HTR-8/SVneo (cell line): ENCODE measurements around the gene EPB41L4B.
A peak's percentile ranks its signal among the peaks of the same experiment; 100 is the strongest.

Source experiments
- DNase-seq: peaks from one replicate; pipeline ENCODE4 v3.0.0; 2011; ENCODE audit warnings: low spot score, mixed read lengths; ENCODE audit not compliant: insufficient read length
- FAIRE-seq: peaks from 2 replicates; lab custom pipeline; 2011; peaks lifted over from hg19 to GRCh38; lab: Jason Lieb, UNC

The EPB41L4B gene

DNA sequence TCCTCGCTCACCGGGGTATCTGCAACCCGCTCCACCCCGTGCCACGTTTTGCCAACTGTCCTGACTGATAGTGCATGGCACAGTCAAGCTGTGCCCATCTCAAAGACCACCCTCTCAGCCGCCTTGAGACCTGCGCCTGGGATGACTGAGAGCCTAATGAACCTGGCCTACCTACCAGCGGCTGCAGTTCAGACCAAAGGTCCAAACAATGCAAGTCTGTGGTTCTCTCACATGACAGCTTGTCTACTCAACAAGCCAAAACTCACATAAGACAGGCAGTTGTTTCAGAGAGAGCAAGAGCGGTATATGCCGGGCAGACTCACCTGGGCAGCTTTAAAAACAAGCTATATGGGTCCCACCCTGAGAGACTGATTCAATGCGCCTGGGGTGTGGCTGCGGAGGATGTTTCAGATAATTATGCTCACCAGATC, 70.5 kb downstream of the EPB41L4B start:
- DNase-seq, result no peak
- FAIRE-seq, result no peak

- FAIRE-seq (no peak), DNase-seq (no peak)
These were observed 71.2 kb downstream of the EPB41L4B start for GRCh38 chr9:109249615-109250014.

DNA sequence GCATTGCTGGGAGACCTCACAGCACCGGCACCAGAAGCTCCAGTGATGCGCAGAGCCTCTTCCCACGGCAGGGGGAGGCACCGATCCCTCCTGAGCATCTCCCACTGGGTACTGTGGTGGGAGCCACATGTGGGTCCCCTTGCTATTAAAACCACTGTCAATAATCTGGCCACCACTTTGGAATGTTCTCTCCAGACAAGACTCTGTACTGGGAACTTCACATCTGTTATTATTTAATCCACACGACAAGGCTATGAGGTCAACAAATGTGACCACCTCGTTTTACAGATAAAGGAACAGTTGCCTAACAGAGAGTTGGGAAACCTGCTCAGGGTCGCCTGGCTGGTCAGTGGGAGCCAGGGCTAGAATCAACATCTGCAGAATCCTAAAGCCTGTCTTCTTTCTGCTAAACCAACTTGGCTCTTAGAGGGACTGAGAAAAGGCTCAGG, 72.7 kb downstream of the EPB41L4B start:
- no peak for FAIRE-seq
- no peak for DNase-seq

GRCh38 chr9:109247228-109247627, 73.6 kb downstream of the EPB41L4B start:
- no peak for FAIRE-seq
- no peak for DNase-seq

DNA sequence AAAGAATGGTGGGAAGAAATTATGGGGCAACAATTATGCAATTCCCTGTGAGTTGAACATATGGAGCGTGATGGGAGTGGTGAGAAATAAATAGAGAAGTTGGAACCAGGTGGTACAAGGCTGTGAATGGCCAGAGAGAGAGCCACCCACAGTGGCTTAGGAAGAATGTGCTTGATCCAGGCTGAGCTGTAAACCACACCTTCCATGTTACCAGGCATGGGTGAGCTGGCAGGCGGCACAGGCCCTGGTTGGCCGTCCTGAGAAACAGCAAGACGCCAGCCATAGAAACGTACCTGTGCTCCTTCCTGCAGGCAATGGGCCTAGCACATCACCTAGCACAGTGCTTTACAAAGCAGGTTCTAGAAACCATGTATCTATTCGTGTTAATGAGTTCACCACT, 74.3 kb downstream of the EPB41L4B start:
- no peak for FAIRE-seq
- DNase-seq, result no peak

DNA sequence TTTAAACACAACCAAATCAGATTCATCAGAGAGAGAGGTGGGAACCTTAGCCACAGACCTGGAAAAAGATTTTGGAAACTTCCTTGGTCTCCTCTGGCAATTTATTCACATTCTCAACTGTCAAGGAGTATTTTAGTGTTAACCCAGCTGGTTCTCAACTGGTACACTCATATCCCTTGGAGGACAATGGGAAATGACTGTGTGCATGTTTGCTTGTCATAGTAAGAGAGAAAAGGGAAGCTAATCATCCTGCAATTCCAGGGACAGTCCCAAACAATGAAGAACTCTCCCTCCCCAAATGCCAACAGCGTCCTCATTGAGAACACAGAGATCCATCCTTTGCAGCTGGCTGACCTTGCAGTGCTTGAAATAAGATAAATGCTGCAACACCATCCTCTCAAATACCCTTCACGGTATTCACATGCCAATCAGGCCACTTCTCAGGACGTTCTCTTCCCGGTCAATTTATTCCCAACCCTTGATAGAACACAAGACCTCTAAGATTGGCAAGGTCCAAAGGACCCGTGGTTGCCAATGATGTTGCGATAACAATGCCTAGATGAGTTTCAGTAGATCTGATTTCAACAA, 75.5 kb downstream of the EPB41L4B start:
- FAIRE-seq, result peak; percentile 38
- no peak for DNase-seq

DNA sequence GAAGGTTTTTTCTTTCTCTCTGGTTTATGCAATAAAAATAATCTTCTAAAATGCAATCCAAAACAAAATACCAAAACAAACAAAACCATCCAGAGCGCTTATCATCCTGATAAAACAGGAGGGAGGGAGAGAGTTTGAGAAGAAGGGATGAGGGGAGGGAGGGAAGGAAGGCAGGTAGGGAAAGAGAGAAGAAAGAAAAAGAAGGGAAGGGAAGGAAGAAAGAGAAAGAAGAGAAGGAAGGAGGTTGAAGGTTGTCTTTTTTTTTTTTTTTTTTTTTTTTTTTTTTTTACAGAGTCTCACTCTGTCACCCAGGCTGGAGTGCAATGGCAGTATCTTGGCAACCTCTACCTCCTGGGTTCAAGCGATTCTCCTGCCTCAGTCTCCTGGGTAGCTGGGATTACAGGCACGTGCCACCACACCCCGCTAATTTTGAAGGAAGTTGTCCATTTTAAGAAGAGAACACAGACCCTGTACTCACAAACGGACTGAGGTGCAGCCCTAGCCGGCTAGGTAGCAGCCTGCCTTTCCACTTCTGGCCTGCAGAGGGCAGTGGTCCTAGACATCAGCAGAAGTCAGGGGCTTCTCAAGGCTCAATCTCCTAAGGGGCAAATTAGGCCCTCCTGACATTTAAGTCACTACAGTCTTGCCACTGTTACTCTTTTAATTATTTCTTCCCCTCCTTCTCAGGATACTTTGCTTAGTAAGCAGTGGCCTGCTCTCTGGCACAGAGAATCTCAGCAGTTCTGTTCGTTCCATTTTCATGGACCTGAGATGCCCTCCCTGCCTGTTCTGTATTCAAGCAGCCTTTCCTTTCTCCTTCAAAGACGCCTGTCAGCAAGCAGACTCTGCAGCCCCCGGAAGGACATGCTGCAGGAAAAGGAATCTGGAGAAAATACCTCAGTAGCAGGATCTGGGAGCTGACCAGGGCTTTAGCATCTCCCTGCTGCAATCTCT, 76.4 kb downstream of the EPB41L4B start:
- peak; percentile 66 for DNase-seq
- peak; percentile 89 for FAIRE-seq

DNA sequence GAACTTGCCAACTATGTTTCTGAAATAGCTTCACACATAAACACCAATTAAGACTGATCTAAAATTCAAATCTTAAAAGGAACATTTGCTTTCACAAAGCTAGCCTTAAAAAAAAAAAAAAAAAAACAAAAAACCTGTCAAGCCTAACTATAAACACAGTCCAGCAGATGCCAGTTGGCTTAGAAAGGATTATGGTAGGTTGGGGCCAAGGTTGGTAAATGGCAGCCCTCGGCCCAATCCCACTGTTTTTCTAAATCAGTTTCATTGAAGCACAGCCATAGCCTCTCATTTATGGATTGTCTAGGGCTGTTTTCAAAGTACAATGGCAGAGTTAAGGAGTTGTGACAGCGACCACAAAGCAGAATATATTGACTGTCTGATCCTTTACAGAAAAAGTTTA, 78.1 kb downstream of the EPB41L4B start:
- DNase-seq (no peak), FAIRE-seq (no peak)

DNA sequence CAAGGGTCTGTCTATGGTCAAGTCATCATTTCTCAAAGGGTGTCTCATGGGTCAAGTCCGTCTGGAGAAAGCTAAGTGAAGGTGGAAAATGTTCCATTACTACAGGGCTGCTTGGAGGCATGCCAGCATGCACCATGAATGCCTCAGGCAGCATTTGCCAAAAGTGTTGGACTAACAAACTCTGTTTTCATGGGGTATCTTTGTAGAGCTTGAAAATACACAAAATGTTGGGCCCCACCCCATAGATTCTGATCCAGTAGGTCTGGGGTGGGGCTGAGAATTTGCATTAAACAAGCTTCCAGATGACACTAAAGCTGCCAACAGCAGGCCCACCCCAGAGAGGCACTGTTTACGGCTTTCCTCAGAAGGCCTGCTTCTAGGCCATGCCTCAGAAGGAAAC, 78.8 kb downstream of the EPB41L4B start:
- DNase-seq, result no peak
- FAIRE-seq, result no peak

DNA sequence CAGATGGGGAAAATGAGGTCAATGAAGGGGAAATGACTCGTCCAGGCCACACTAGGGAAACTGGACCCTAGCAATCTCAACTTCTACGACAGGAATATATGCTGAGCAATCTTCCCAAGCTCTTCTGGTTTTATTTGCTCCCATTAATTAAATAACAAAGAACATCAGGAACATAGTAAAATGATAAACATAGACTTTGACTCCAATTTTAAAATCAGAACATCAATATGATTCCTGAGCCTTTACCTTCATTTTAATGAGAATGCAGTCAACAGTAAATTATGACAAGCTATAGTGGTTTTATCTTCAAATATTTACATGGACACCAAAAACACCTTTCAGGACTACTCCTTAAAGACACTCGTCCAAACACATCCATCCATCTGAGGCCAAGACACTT, 79.7 kb downstream of the EPB41L4B start:
- DNase-seq (no peak), FAIRE-seq (no peak)

DNA sequence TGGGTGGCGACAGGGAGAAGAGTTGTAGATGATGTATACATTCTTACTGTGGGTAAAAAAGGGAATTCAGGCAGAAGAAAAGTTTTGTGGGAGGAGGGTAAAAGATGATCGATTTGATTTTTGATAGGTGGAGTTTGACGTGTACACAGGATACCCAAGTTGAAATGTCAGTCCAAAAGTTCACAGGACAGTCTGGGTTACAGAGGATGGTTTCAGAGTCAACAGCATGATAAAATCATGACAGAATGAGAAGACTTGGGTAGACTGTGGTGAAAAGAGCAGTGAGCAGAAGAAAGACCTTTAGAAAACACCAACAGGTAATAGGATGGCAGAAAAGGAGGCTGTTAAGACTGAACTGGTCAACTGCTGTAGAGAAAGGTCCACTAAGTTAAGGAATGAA, 81.6 kb downstream of the EPB41L4B start:
- FAIRE-seq (no peak), DNase-seq (no peak)

DNA sequence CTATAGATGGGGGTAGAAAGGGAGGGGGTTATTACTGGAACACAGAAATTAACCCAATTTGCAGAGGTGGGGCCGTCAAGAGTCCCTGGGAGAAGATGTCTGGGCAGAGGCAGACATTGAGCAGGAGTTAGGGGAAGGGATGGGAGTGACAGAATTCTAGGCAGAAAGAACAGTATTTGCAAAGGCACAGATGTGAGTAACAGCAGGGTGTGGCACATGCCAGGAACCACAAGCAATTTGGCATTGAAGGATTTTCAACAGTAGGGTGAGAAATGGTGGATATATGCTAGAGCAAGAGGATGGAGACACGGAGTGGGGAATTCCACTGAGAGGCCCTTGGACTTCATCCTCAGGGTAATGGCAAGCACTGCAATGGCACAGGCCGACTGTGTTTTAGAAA, 82.2 kb downstream of the EPB41L4B start:
- FAIRE-seq (no peak), DNase-seq (no peak)

- DNase-seq (no peak), FAIRE-seq (no peak)
These were observed 82.7 kb downstream of the EPB41L4B start for GRCh38 chr9:109238125-109238524.

GRCh38 chr9:109232449-109233237, 88.2 kb downstream of the EPB41L4B start:
- no peak for DNase-seq
- no peak for FAIRE-seq

GRCh38 chr9:109231593-109231992, 89.3 kb downstream of the EPB41L4B start:
- FAIRE-seq (no peak), DNase-seq (no peak)

- DNase-seq (no peak), FAIRE-seq (no peak)
These were observed 90.6 kb downstream of the EPB41L4B start for GRCh38 chr9:109230277-109230676.

- no peak for DNase-seq
- no peak for FAIRE-seq
These were observed 91.2 kb downstream of the EPB41L4B start for GRCh38 chr9:109229682-109230081.

- FAIRE-seq, result no peak
- DNase-seq, result no peak
These were observed 92.7 kb downstream of the EPB41L4B start for GRCh38 chr9:109228093-109228642.

- DNase-seq, result no peak
- no peak for FAIRE-seq
These were observed 95.2 kb downstream of the EPB41L4B start for GRCh38 chr9:109225629-109226028.

DNA sequence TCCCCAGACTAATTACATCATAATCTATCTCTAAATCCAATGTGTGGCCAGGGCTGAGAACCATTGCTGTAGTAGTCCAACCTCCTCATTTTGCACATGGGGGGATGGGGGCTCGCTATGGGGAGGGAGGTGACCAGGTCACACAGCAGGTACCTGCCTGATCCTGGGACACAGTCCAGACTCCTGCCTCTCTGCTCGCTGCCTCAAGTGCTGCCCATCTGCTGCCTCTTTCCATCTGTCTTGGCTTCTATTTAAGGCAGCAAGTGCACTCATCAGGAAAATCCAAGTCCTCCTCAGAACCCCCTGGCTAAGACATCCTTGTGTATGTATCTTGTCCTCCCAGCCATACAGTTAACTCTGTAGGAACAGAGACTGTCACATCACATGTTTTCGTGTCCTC, 96.1 kb downstream of the EPB41L4B start:
- no peak for FAIRE-seq
- no peak for DNase-seq
